ENCODE results near the gene BTN1A1. TPM values are rescaled to one million over a fixed set of nuclear protein-coding genes. Genes with fewer than 3 reads are reported as not detected.

Gene BTN1A1
- total RNA-seq, 1 experiment from 2014 or later: 0.15 TPM

GRCh38 chr6:26454631-26455030, 45.5 kb upstream of the BTN1A1 start (continued):
- no peak for TF ChIP-seq PRDM15 (CRISPR knock-in tag; IDR thresholded peaks at IDR 0.05)
- TF ChIP-seq, protein P1, sequence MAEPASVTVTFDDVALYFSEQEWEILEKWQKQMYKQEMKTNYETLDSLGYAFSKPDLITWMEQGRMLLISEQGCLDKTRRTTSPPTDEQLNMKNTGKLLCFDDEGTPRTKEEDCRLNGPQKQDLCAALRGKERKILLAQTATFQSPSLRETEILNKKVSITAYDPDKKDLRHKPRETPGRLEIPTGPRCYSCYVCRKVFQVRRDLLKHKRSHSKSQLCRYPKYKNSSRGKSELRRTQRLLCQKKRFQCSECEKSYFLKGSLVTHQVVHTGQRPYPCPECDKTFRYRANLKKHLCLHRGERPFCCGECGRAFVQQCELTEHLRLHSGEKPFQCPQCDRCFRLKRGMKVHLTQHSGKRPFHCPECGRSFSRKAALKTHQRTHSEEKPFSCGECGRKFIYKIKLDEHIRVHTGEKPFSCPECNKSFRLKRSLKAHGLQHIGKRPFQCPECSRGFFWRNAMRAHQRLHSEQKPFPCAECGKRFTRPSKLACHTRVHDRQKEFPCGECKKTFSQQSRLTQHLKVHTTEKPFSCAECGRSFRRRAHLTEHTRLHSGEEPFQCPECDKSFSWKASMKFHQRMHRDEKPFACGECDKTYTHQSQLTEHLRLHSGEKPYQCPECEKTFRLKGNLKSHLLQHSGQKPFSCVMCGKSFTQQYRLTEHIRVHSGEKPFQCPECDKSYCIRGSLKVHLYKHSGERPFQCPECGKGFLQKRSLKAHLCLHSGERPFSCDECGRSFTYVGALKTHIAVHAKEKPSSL (CRISPR knock-in tag; conservative IDR thresholded peaks at IDR 0.05): no peak
- no peak for TF ChIP-seq JUN (CRISPR knock-in tag; IDR thresholded peaks at IDR 0.05)
- no peak for TF ChIP-seq FOXJ3 (CRISPR knock-in tag; IDR thresholded peaks at IDR 0.05; ENCODE audit: borderline replicate concordance)
- TF ChIP-seq NR1H2 (CRISPR knock-in tag; IDR thresholded peaks at IDR 0.05): no peak

GRCh38 chr6:26455357-26455970, 44.6 kb upstream of the BTN1A1 start:
- H3K27ac Mint-ChIP-seq: no peak overlapping the region
- H3K9me3 Mint-ChIP-seq: no peaks in the 10 kb centered on the region
- CTCF ChIA-PET: no interaction called here
- POLR2A ChIA-PET: no interaction called here
- DNase-seq (ENCODE audit: low spot score) (no peak), ATAC-seq (no peak)
- H3K4me3 Mint-ChIP-seq: no peak overlapping the region
- peaks cover 14% of the 10 kb centered on the region for H3K36me3 Mint-ChIP-seq
- peaks cover 15% of the 10 kb centered on the region for H3K4me1 Mint-ChIP-seq
- peaks cover 6% of the 10 kb centered on the region for H3K27me3 Mint-ChIP-seq (ENCODE audit: low read depth)
- TF ChIP-seq ZNF317 (CRISPR knock-in tag; IDR thresholded peaks at IDR 0.05; ENCODE audit: borderline replicate concordance, low read depth): no peak
- no peak for TF ChIP-seq ETV6 (CRISPR knock-in tag; IDR thresholded peaks at IDR 0.05)
- TF ChIP-seq CTCF (IDR thresholded peaks at IDR 0.05): no peak
- no peak for TF ChIP-seq ATF2 (CRISPR knock-in tag; IDR thresholded peaks at IDR 0.05; ENCODE audit: borderline replicate concordance, low read depth)
- TF ChIP-seq USF1 (CRISPR knock-in tag; IDR thresholded peaks at IDR 0.05): no peak
- no peak for TF ChIP-seq ZNF219 (CRISPR knock-in tag; IDR thresholded peaks at IDR 0.05; ENCODE audit: borderline replicate concordance)
- no peak for TF ChIP-seq ZNF121 (CRISPR knock-in tag; IDR thresholded peaks at IDR 0.05)

GRCh38 chr6:26457264-26457805, 42.8 kb upstream of the BTN1A1 start:
- Mint-ChIP-seq H3K4me1 (peaks cover 15% of the 10 kb centered on the region), H3K36me3 (peaks cover 21% of the 10 kb centered on the region), H3K27me3 (ENCODE audit: low read depth) (peaks cover 4% of the 10 kb centered on the region), H3K27ac (peak overlapping the region; percentile 97), H3K4me3 (peak overlapping the region; percentile 99), H3K9me3 (no peaks in the 10 kb centered on the region)
- ChIA-PET CTCF (interaction anchor here (1.0 to 1.6 kb wide), 2 partner anchors 115 kb away, joined by 3 to 4 read pairs; no protein-coding TSS in a partner anchor), POLR2A (interaction anchor here (0.5 kb wide), 1 partner anchor 59 kb away, joined by 3 read pairs; no protein-coding TSS in a partner anchor)
- peak; percentile 39 for DNase-seq (ENCODE audit: low spot score)
- ATAC-seq: peak; percentile 77
- no peak for TF ChIP-seq ESRRA (CRISPR knock-in tag; IDR thresholded peaks at IDR 0.05; ENCODE audit: borderline replicate concordance)
- TF ChIP-seq HMGA2 (CRISPR knock-in tag; IDR thresholded peaks at IDR 0.05): no peak
- TF ChIP-seq ETV6 (CRISPR knock-in tag; IDR thresholded peaks at IDR 0.05): no peak
- TF ChIP-seq PRRX2 (CRISPR knock-in tag; IDR thresholded peaks at IDR 0.05): no peak
- TF ChIP-seq ZNF396 (CRISPR knock-in tag; IDR thresholded peaks at IDR 0.05; ENCODE audit: borderline replicate concordance): no peak
- TF ChIP-seq TP53 (CRISPR knock-in tag; IDR thresholded peaks at IDR 0.05): no peak
- no peak for TF ChIP-seq ZSCAN18 (CRISPR knock-in tag; IDR thresholded peaks at IDR 0.05)
- no peak for TF ChIP-seq ZNF512 (CRISPR knock-in tag; IDR thresholded peaks at IDR 0.05; ENCODE audit: borderline replicate concordance)

All from WTC11 (cell line).